CD14-positive monocyte (primary cell): ENCODE measurements around the gene LARGE2. TPM values are rescaled to one million over a fixed set of nuclear protein-coding genes. Genes with fewer than 3 reads are reported as not detected.

ENCODE experiments used
- DNase-seq, 3 donors: peaks; one replicate each; pipeline ENCODE4 v3.0.0-alpha.2; 2011 to 2022
- H2AFZ ChIP-seq: 2 replicates; pipeline ENCODE4 v1.6.0; 2012; ENCODE audit warnings: mild to moderate bottlenecking, low read depth, low read length, inconsistent platforms; ENCODE audit not compliant: insufficient read depth, poor library complexity, severe bottlenecking
- H3K27ac ChIP-seq, 2 donors: 1 replicate in 1 of 2; 2 replicates in 1 of 2; pipeline ENCODE4 v1.5.1; 2012 to 2013; ENCODE audit warnings: low read length in 2 of 2, control low read depth in 1 of 2, inconsistent platforms in 1 of 2, low read depth in 1 of 2, mild to moderate bottlenecking in 1 of 2
- H3K27me3 ChIP-seq, 2 donors: one replicate each; pipeline versions ENCODE4 v1.6.0 to v1.6.1; 2011 to 2013; ENCODE audit warnings: low read length in 2 of 2; ENCODE audit not compliant: control insufficient read depth in 2 of 2, insufficient read depth in 2 of 2
- H3K36me3 ChIP-seq, 2 donors: replicated peaks in 1 of 2; 1 replicate in 1 of 2; 2 replicates in 1 of 2; pipeline versions ENCODE4 v1.5.1 to v1.6.1; 2012 to 2013; ENCODE audit warnings: low read length in 2 of 2, control low read depth in 1 of 2, inconsistent platforms in 1 of 2, mild to moderate bottlenecking in 1 of 2; ENCODE audit not compliant: insufficient read depth in 2 of 2, control insufficient read depth in 1 of 2
- H3K4me1 ChIP-seq, 2 donors: 1 replicate in 1 of 2; 2 replicates in 1 of 2; pipeline versions ENCODE4 v1.5.1 to v1.6.1; 2012 to 2013; ENCODE audit warnings: low read length in 2 of 2, control low read depth in 1 of 2, inconsistent platforms in 1 of 2, mild to moderate bottlenecking in 1 of 2, moderate library complexity in 1 of 2; ENCODE audit not compliant: insufficient read depth in 2 of 2, control insufficient read depth in 1 of 2
- H3K4me2 ChIP-seq: replicated peaks from 2 replicates; pipeline ENCODE3; 2012; ENCODE audit warnings: low read length, moderate library complexity, mild to moderate bottlenecking; ENCODE audit not compliant: poor library complexity, severe bottlenecking; ENCODE audit errors: extremely low read depth
- H3K4me3 ChIP-seq, 3 experiments: fragments of 200-600 bp in 1 of 3; sonication (generic) in 1 of 3; replicated peaks in 1 of 3; 1 replicate in 2 of 3; 2 replicates in 1 of 3; pipeline ENCODE4 v1.5.1; 2011 to 2013; ENCODE audit warnings: low read length in 3 of 3, mild to moderate bottlenecking in 3 of 3, control low read depth in 2 of 3, low read depth in 2 of 3, inconsistent platforms in 1 of 3, moderate library complexity in 1 of 3
- H3K79me2 ChIP-seq: 2 replicates; pipeline ENCODE4 v1.6.0; 2012; ENCODE audit warnings: mild to moderate bottlenecking, control low read depth, inconsistent platforms, low read length, moderate library complexity; ENCODE audit not compliant: insufficient read depth
- H3K9ac ChIP-seq: 2 replicates; pipeline ENCODE4 v1.6.0; 2017; ENCODE audit warnings: low read length, mild to moderate bottlenecking; ENCODE audit not compliant: insufficient read depth, poor library complexity, severe bottlenecking
- H3K9me3 ChIP-seq, 2 donors: replicated peaks in 1 of 2; 1 replicate in 1 of 2; 2 replicates in 1 of 2; pipeline versions ENCODE4 v1.5.1 to v1.6.1; 2012 to 2013; ENCODE audit warnings: low read length in 2 of 2, control low read depth in 1 of 2; ENCODE audit not compliant: control insufficient read depth in 1 of 2, insufficient read depth in 1 of 2
- H4K20me1 ChIP-seq: 2 replicates; pipeline ENCODE4 v1.6.0; 2012; ENCODE audit warnings: mild to moderate bottlenecking, low read length, control low read depth, moderate library complexity; ENCODE audit not compliant: insufficient read depth
- H3K27ac Mint-ChIP-seq, 7 donors: one replicate each; pipeline ENCODE4 v1.8.0; 2020; ENCODE audit warnings: mild to moderate bottlenecking in 7 of 7, mixed read lengths in 7 of 7, moderate library complexity in 6 of 7, inconsistent platforms in 2 of 7
- H3K27me3 Mint-ChIP-seq, 3 donors: one replicate each; pipeline ENCODE4 v1.8.0; 2021 to 2022; ENCODE audit warnings: low read depth in 3 of 3, mild to moderate bottlenecking in 3 of 3, mixed read lengths in 3 of 3, moderate library complexity in 3 of 3, inconsistent platforms in 1 of 3
- H3K36me3 Mint-ChIP-seq, 2 donors: one replicate each; pipeline ENCODE4 v1.8.0; 2020; ENCODE audit warnings: mixed read lengths in 2 of 2, inconsistent platforms in 1 of 2, mild to moderate bottlenecking in 1 of 2
- H3K4me1 Mint-ChIP-seq: one replicate; pipeline ENCODE4 v1.8.0; 2020; ENCODE audit warnings: mild to moderate bottlenecking, mixed read lengths
- H3K4me3 Mint-ChIP-seq, 2 donors: one replicate each; pipeline ENCODE4 v1.8.0; 2020; ENCODE audit warnings: mild to moderate bottlenecking in 2 of 2, mixed read lengths in 2 of 2, moderate library complexity in 1 of 2
- H3K9me3 Mint-ChIP-seq, 7 donors: one replicate each; pipeline ENCODE4 v1.8.0; 2020 to 2022; ENCODE audit warnings: mixed read lengths in 7 of 7, mild to moderate bottlenecking in 6 of 7, moderate library complexity in 6 of 7, inconsistent platforms in 2 of 7
- WGBS: methylation state at CpG from one replicate; pipeline ENCODE4 v1.1.5; 2013; ENCODE audit warnings: missing lambda C conversion rate; ENCODE audit not compliant: insufficient coverage; 5-methylcytosine and 5-hydroxymethylcytosine counted together
- intact Hi-C, 2 donors: fragments of 100-400 bp; cut with micrococcal nuclease; formaldehyde crosslinking; loops; one replicate each; pipeline versions ENCODE4 v1.15.0 to v1.15.1; 2023
- polyA plus RNA-seq, 3 donors: library from polyadenylated mRNA; depleted of rRNA in 1 of 3; unstranded in 2 of 3; stranded (reverse) in 1 of 3; fragments of 300-500 nt in 2 of 3; fragments of >200 nt in 1 of 3; fragmentation: Illumina TruSeq in 2 of 3; gene quantifications; 1 replicate in 2 of 3; 2 replicates in 1 of 3; pipeline ENCODE4 v1.2.3, GENCODE V29; 2012 to 2021
- TF ChIP-seq, protein P1 (sequence below): fragments of 200-600 bp; IDR thresholded peaks from one replicate; pipeline ENCODE4 v1.8.0; 2022; ENCODE audit warnings: antibody characterized with exemption, mild to moderate bottlenecking

LARGE2 gene
- polyA plus RNA-seq, 3 donors, result 0.12 TPM; not detected in 2

DNA sequence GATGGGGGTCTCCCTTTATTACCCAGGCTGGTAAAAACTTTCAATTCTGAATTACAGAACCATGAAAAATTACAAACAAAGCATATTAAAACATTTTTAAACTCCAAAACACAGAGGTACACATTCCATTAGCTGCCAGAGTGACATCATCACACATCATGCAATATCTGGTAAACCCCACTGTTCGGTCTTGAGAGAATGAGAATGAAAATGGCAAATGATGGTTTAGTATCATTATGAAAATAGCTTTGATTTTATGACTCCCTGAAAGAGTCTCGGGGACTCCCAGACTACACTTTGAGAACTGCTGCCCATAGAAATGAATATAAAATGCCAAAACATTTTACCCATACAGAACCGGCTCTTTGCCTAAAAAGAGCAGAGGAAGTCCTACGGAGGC, 18.8 kb downstream of the LARGE2 start:
- Histone ChIP-seq H3K4me2 (no peak overlapping the region), H3K79me2 (no peaks in the 10 kb centered on the region), H4K20me1 (peaks cover 27% of the 10 kb centered on the region), H3K4me3 (no peak overlapping the region), H2AFZ (no peak overlapping the region), H3K36me3 (peaks cover 63 to 100% of the 10 kb centered on the region in 2 donors), H3K4me1 (peaks cover 4 to 9% of the 10 kb centered on the region in 2 donors), H3K27ac (no peak overlapping the region), H3K9ac (no peak overlapping the region), H3K27me3 (no peaks in the 10 kb centered on the region), H3K9me3 (no peaks in the 10 kb centered on the region)
- Mint-ChIP-seq H3K9me3 (no peaks in the 10 kb centered on the region), H3K36me3 (peaks cover 75 to 91% of the 10 kb centered on the region in 2 donors), H3K27ac (no peak overlapping the region), H3K27me3 (no peaks in the 10 kb centered on the region), H3K4me1 (peaks cover 8% of the 10 kb centered on the region), H3K4me3 (no peak overlapping the region)
- TF ChIP-seq, protein P1, sequence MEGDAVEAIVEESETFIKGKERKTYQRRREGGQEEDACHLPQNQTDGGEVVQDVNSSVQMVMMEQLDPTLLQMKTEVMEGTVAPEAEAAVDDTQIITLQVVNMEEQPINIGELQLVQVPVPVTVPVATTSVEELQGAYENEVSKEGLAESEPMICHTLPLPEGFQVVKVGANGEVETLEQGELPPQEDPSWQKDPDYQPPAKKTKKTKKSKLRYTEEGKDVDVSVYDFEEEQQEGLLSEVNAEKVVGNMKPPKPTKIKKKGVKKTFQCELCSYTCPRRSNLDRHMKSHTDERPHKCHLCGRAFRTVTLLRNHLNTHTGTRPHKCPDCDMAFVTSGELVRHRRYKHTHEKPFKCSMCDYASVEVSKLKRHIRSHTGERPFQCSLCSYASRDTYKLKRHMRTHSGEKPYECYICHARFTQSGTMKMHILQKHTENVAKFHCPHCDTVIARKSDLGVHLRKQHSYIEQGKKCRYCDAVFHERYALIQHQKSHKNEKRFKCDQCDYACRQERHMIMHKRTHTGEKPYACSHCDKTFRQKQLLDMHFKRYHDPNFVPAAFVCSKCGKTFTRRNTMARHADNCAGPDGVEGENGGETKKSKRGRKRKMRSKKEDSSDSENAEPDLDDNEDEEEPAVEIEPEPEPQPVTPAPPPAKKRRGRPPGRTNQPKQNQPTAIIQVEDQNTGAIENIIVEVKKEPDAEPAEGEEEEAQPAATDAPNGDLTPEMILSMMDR, result no peak
- no peak for DNase-seq
- intact Hi-C loops, result no loop called here
- 100% methylated on average over 2 of the region's 4 CpGs for whole genome bisulfite sequencing

DNA sequence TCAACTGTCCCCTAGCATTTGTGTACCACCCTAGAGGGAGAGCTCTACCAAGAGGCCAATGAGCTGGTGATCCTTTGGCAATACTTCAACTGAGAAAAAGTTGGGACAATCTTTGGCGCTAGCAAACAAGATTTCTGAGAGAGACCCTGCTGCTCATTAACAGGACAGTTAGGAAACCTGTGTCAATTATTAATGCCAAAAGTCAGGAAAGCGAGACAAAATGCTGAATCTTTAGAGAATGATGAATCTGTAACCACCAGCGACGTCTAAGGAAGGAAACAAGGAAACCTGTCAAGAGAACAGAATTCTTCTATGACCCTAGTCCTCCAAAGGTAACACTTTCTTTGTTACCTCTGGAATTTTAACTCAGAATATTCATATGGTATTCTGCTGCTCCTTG, 19.9 kb downstream of the LARGE2 start:
- peaks cover 76 to 91% of the 10 kb centered on the region in 2 donors for H3K36me3 Mint-ChIP-seq
- Histone ChIP-seq H3K9ac (no peak overlapping the region), H3K27me3 (no peaks in the 10 kb centered on the region), H3K36me3 (peaks cover 74 to 100% of the 10 kb centered on the region in 2 donors), H3K79me2 (no peaks in the 10 kb centered on the region), H2AFZ (no peak overlapping the region), H3K4me1 (no peaks in the 10 kb centered on the region), H3K27ac (no peak overlapping the region), H3K4me3 (no peak overlapping the region), H4K20me1 (peaks cover 26% of the 10 kb centered on the region), H3K9me3 (no peaks in the 10 kb centered on the region), H3K4me2 (no peak overlapping the region)
- no peaks in the 10 kb centered on the region for H3K27me3 Mint-ChIP-seq
- H3K27ac Mint-ChIP-seq, result no peak overlapping the region
- DNase-seq, result no peak
- H3K4me3 Mint-ChIP-seq, result no peak overlapping the region
- TF ChIP-seq, protein P1, result no peak
- intact Hi-C loops, result no loop called here
- no peaks in the 10 kb centered on the region for H3K9me3 Mint-ChIP-seq
- no peaks in the 10 kb centered on the region for H3K4me1 Mint-ChIP-seq
- 98% methylated on average over 4 of the region's 4 CpGs for WGBS
